SJCRH30 (cell line): Measurements from ENCODE around the gene GALE. TPM values are rescaled to one million over a fixed set of nuclear protein-coding genes. Genes with fewer than 3 reads are reported as not detected.
"Not testable (repeated sequence)": the region's sequence is repeated elsewhere in the genome, so short reads cannot be mapped to it uniquely, and the experiment has no call there.

Experiments used
- DNase-seq, 2 experiments: peaks; one replicate each; pipeline ENCODE4 v3.0.0-alpha.2; 2015 to 2020
- H3K27ac ChIP-seq: fragments of 250-450 bp; sonication (Bioruptor Pico); 2 replicates; pipeline ENCODE4 v1.5.1; 2020; ENCODE audit warnings: mild to moderate bottlenecking, moderate library complexity
- H3K27me3 ChIP-seq: fragments of 250-450 bp; sonication (Bioruptor Pico); 2 replicates; pipeline ENCODE4 v1.5.1; 2020; ENCODE audit warnings: mild to moderate bottlenecking, moderate library complexity
- H3K36me3 ChIP-seq: fragments of 250-450 bp; sonication (Bioruptor Pico); 2 replicates; pipeline ENCODE4 v1.5.1; 2020; ENCODE audit warnings: mild to moderate bottlenecking, moderate library complexity
- H3K4me1 ChIP-seq: fragments of 250-450 bp; sonication (Bioruptor Pico); 2 replicates; pipeline ENCODE4 v1.5.1; 2020; ENCODE audit warnings: mild to moderate bottlenecking, moderate library complexity
- H3K4me3 ChIP-seq: fragments of 250-450 bp; sonication (Bioruptor Pico); 2 replicates; pipeline ENCODE4 v1.5.1; 2020; ENCODE audit warnings: mild to moderate bottlenecking, moderate library complexity
- H3K9me3 ChIP-seq: fragments of 250-450 bp; sonication (Bioruptor Pico); replicated peaks from 2 replicates; pipeline ENCODE4 v1.5.1; 2020; ENCODE audit warnings: mild to moderate bottlenecking, moderate library complexity
- total RNA-seq: library from RNA; depleted of rRNA; stranded (reverse); fragments of >200 nt; shearing (Covaris generic); gene quantifications from 2 replicates; pipeline ENCODE4 v1.2.3, GENCODE V29; 2014; rRNA removed

The GALE gene
- total RNA-seq, result 31.5 and 34.9 TPM in 2 replicates

GRCh38 chr1:23800400-23801337 is at the start of gene GALE:
GALE (minus strand) TSS chr1:23800754; CDS start chr1:23799007, 1,747 bp downstream.
- H3K27ac ChIP-seq, result peak within 1 kb of the TSS; percentile 16
- H3K4me1 ChIP-seq, result peaks cover 8% of the 10 kb centered on the region
- H3K36me3 ChIP-seq, result peaks cover 7% of the 10 kb centered on the region; the same call in 1 of the 2 replicates
- H3K27me3 ChIP-seq, result no peaks in the 10 kb centered on the region; the same call in 1 of the 2 replicates
- peak within 1 kb of the TSS; percentile 70 for H3K4me3 ChIP-seq
- DNase-seq, result peak; percentile 97 to 98
- no peaks in the 10 kb centered on the region for H3K9me3 ChIP-seq

- peaks cover 3% of the 10 kb centered on the region; the same call in 1 of the 2 replicates for H3K27me3 ChIP-seq
- DNase-seq, result no peak
Observed at GRCh38 chr1:23848673-23849616, 48.4 kb upstream of the GALE start.

GRCh38 chr1:23847482-23848095 is 47.0 kb upstream of the GALE start:
- not testable (repeated sequence) for H3K4me1 ChIP-seq, H3K9me3 ChIP-seq, H3K36me3 ChIP-seq, H3K27me3 ChIP-seq, H3K27ac ChIP-seq, H3K4me3 ChIP-seq, DNase-seq

More at GRCh38 chr1:23848673-23849616, 48.4 kb upstream of the GALE start:
- no peaks in the 10 kb centered on the region for H3K4me1 ChIP-seq
- H3K27ac ChIP-seq, result no peak overlapping the region
- H3K9me3 ChIP-seq, result no peaks in the 10 kb centered on the region
- H3K36me3 ChIP-seq, result no peaks in the 10 kb centered on the region
- no peak overlapping the region for H3K4me3 ChIP-seq

GRCh38 chr1:23845163-23845562 is 44.6 kb upstream of the GALE start:
- Histone ChIP-seq H3K4me1 (no peaks in the 10 kb centered on the region), H3K27me3 (peaks cover 17% of the 10 kb centered on the region), H3K36me3 (no peaks in the 10 kb centered on the region), H3K9me3 (no peaks in the 10 kb centered on the region; the same call in 1 of the 2 replicates), H3K4me3 (no peak overlapping the region), H3K27ac (no peak overlapping the region)
- DNase-seq, result no peak

GRCh38 chr1:23843644-23844043 is 43.1 kb upstream of the GALE start:
- Histone ChIP-seq H3K27ac (no peak overlapping the region), H3K9me3 (no peaks in the 10 kb centered on the region; the same call in 1 of the 2 replicates), H3K36me3 (no peaks in the 10 kb centered on the region), H3K4me1 (no peaks in the 10 kb centered on the region), H3K4me3 (no peak overlapping the region), H3K27me3 (peaks cover 17% of the 10 kb centered on the region)
- DNase-seq, result no peak

GRCh38 chr1:23838401-23838866 is 37.9 kb upstream of the GALE start:
- peak; percentile 68 to 71 for DNase-seq
- H3K27ac ChIP-seq, result no peak overlapping the region
- H3K4me3 ChIP-seq, result peak overlapping the region; percentile 36
- H3K4me1 ChIP-seq, result no peaks in the 10 kb centered on the region; the same call in 1 of the 2 replicates
- no peaks in the 10 kb centered on the region for H3K36me3 ChIP-seq
- H3K9me3 ChIP-seq, result no peaks in the 10 kb centered on the region; the same call in none of the 2 replicates
- peaks cover 17% of the 10 kb centered on the region for H3K27me3 ChIP-seq

- Histone ChIP-seq H3K4me1 (no peaks in the 10 kb centered on the region; the same call in 1 of the 2 replicates), H3K27ac (no peak overlapping the region), H3K4me3 (no peak overlapping the region), H3K9me3 (no peaks in the 10 kb centered on the region; the same call in none of the 2 replicates), H3K27me3 (peaks cover 21% of the 10 kb centered on the region), H3K36me3 (no peaks in the 10 kb centered on the region; the same call in 1 of the 2 replicates)
- DNase-seq, result no peak
Observed at GRCh38 chr1:23837908-23838307, 37.4 kb upstream of the GALE start.

GRCh38 chr1:23836037-23836436 is 35.5 kb upstream of the GALE start:
- Histone ChIP-seq H3K36me3 (no peaks in the 10 kb centered on the region; the same call in 1 of the 2 replicates), H3K4me3 (no peak overlapping the region), H3K4me1 (no peaks in the 10 kb centered on the region; the same call in 1 of the 2 replicates), H3K9me3 (no peaks in the 10 kb centered on the region; the same call in 1 of the 2 replicates), H3K27ac (no peak overlapping the region), H3K27me3 (peaks cover 19% of the 10 kb centered on the region)
- DNase-seq, result no peak

GRCh38 chr1:23834156-23834555 is 33.6 kb upstream of the GALE start:
- peaks cover 19% of the 10 kb centered on the region for H3K27me3 ChIP-seq
- DNase-seq, H3K9me3 ChIP-seq, H3K4me1 ChIP-seq, H3K4me3 ChIP-seq, H3K36me3 ChIP-seq, H3K27ac ChIP-seq: not testable (repeated sequence)

GRCh38 chr1:23827717-23828116 is 27.2 kb upstream of the GALE start:
- H3K4me3 ChIP-seq, result no peak overlapping the region
- H3K27me3 ChIP-seq, result peaks cover 4% of the 10 kb centered on the region; the same call in 1 of the 2 replicates
- no peaks in the 10 kb centered on the region for H3K9me3 ChIP-seq
- H3K27ac ChIP-seq, result no peak overlapping the region
- no peak for DNase-seq
- no peaks in the 10 kb centered on the region for H3K36me3 ChIP-seq
- no peaks in the 10 kb centered on the region for H3K4me1 ChIP-seq

- not testable (repeated sequence) for H3K9me3 ChIP-seq, H3K4me3 ChIP-seq, H3K36me3 ChIP-seq, H3K27me3 ChIP-seq, DNase-seq, H3K4me1 ChIP-seq, H3K27ac ChIP-seq
Observed at GRCh38 chr1:23826590-23826989, 26.0 kb upstream of the GALE start.

GRCh38 chr1:23825762-23826522 is 25.4 kb upstream of the GALE start:
- H3K27ac ChIP-seq, result no peak overlapping the region; the same call in 1 of the 2 replicates
- H3K36me3 ChIP-seq, result no peaks in the 10 kb centered on the region
- no peaks in the 10 kb centered on the region for H3K4me1 ChIP-seq
- no peaks in the 10 kb centered on the region for H3K9me3 ChIP-seq
- H3K4me3 ChIP-seq, result peak overlapping the region; percentile 92
- no peak for DNase-seq
- no peaks in the 10 kb centered on the region; the same call in 1 of the 2 replicates for H3K27me3 ChIP-seq

- peak; percentile 93 to 95 for DNase-seq
- no peaks in the 10 kb centered on the region for H3K27me3 ChIP-seq
- H3K4me1 ChIP-seq, result no peaks in the 10 kb centered on the region
- no peaks in the 10 kb centered on the region for H3K36me3 ChIP-seq
- H3K27ac ChIP-seq, result peak within 1 kb of the TSS; percentile 80
- peak within 1 kb of the TSS; percentile 92 for H3K4me3 ChIP-seq
- H3K9me3 ChIP-seq, result no peaks in the 10 kb centered on the region
Observed at GRCh38 chr1:23825076-23825761, 24.7 kb upstream of the GALE start, which contains the start of gene HMGCL. HMGCL (minus strand) TSS chr1:23825429; CDS start chr1:23825415, 14 bp downstream.
